Fibroblast of lung (primary cell): ENCODE measurements around the gene JAKMIP1.
"Not testable (repeated sequence)": the region's sequence is repeated elsewhere in the genome, so short reads cannot be mapped to it uniquely, and the experiment has no call there.

ENCODE experiments used
- EZH2 ChIP-seq: IDR thresholded peaks from 2 replicates; pipeline ENCODE4 v1.5.1; 2012; ENCODE audit warnings: low read length, control low read depth, mild to moderate bottlenecking; ENCODE audit errors: missing control alignments
- TF ChIP-seq, protein P1 (sequence below), 2 donors: IDR thresholded peaks in 1 of 2; conservative IDR thresholded peaks in 1 of 2; 1 replicate in 1 of 2; 2 replicates in 1 of 2; pipeline ENCODE4 v1.5.1; 2011 to 2012; ENCODE audit warnings: low read length in 2 of 2, control low read depth in 1 of 2, inconsistent platforms in 1 of 2, low read depth in 1 of 2, mild to moderate bottlenecking in 1 of 2

DNA sequence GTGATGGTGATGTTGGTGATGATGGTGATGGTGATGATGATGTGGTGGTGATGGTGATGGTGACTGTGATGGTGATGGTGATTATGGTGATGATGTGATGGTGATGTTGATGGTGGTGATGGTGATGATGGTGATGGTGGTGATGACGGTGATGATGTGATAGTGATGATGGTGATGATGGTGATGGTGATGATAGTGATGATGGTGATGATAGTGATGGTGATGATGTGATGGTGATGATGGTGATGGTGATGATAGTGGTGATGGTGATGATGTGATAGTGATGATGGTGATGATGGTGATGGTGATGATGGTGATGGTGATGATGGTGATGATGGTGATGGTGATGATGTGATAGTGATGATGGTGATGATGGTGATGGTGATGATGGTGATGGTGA is 196.9 kb downstream of the JAKMIP1 start:
- TF ChIP-seq, protein P1, sequence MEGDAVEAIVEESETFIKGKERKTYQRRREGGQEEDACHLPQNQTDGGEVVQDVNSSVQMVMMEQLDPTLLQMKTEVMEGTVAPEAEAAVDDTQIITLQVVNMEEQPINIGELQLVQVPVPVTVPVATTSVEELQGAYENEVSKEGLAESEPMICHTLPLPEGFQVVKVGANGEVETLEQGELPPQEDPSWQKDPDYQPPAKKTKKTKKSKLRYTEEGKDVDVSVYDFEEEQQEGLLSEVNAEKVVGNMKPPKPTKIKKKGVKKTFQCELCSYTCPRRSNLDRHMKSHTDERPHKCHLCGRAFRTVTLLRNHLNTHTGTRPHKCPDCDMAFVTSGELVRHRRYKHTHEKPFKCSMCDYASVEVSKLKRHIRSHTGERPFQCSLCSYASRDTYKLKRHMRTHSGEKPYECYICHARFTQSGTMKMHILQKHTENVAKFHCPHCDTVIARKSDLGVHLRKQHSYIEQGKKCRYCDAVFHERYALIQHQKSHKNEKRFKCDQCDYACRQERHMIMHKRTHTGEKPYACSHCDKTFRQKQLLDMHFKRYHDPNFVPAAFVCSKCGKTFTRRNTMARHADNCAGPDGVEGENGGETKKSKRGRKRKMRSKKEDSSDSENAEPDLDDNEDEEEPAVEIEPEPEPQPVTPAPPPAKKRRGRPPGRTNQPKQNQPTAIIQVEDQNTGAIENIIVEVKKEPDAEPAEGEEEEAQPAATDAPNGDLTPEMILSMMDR (conservative IDR thresholded peaks at IDR 0.05 in 1 of 2, IDR thresholded peaks at IDR 0.05 in 1 of 2; ENCODE audit: low read depth in 1 of 2, low read length in 2 of 2), result not testable (repeated sequence)
- not testable (repeated sequence) for TF ChIP-seq EZH2
